Fibroblast of the conjunctiva (primary cell): Measurements from ENCODE around the gene CDK18.
"Not testable (repeated sequence)": the region's sequence is repeated elsewhere in the genome, so short reads cannot be mapped to it uniquely, and the experiment has no call there.

Experiments
- DNase-seq: peaks from one replicate; pipeline ENCODE4 v3.0.0-alpha.2; 2010; ENCODE audit warnings: low read depth

CDK18 gene

GRCh38 chr1:205504311-205505075 lies at the start of gene CDK18:
TSS of gene CDK18 (plus strand) at chr1:205504669. CDS start at chr1:205523168, 18,499 bp downstream.
- DNase-seq, result no peak

DNA sequence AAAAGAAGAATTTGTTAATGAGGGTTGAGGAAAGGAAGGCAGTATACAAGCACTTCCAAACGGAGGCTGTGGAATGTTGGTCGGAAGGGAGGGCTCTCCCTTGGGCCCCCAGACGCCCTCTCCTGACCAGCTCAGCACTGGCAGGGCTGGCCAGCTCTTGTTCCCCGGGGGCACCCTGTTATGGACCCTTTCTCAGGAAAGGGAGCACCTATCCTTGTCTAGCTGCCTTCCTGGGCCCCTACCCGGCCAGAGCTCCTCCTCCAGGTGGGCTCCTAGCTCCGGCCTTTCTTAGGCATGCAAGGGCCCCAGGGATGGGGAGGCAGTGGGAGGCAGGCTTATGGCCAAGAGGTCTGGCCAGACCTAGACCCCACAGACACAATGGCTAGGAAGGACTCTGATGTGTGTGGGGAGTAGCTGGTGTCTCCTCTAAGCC lies 49.5 kb upstream of the CDK18 start:
- no peak for DNase-seq

GRCh38 chr1:205455581-205456382 lies 48.7 kb upstream of the CDK18 start, which contains the start of gene BLACAT1:
TSS of gene BLACAT1 (minus strand) at chr1:205456045.
- DNase-seq, result no peak

DNA sequence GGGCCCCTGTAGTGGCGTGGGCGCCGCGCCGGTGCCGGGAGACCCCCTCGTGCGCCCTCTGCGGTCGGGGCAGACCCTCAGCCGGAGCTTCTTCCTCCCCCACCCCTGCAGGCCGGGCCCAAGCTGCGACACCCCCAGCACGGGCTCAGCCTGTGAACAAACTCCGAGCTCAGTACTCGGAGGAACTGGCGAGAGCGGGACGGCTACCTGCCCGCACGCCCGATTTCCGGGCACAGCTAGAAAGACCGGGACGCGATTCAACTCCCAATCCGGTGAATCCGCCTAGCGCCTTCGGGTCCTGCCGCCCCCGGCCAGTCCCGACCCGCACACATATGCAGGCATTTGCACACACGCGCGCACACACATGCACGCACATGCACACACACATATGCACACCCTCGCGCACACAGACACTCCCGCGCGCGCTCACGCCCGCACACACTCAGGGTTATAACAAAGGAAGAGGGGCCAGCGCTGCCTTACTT lies 48.0 kb upstream of the CDK18 start:
- no peak for DNase-seq

GRCh38 chr1:205456868-205457745 lies 47.4 kb upstream of the CDK18 start:
- DNase-seq, result no peak

- DNase-seq, result peak; percentile 9
Measured at GRCh38 chr1:205458777-205459566, 45.5 kb upstream of the CDK18 start.

DNA sequence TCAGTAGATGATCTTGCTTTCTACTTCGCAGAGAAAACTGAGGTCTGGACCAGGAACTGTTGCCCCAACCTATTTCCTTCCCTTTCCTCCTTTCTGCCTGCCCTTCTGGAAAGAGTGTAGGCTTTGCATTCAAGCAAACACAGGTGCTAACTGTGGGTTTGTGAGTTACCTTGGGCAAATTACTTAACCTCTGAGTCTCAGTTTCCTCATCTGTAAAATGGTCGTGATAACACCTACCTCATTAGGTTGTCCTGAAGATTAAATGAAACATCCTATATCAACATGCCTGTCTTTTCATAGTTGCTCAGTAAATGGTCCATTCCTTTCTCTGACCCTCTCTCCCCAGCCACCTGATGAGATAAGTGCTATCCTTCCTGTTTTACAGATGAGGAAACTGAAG lies 39.1 kb upstream of the CDK18 start:
- DNase-seq, result no peak

DNA sequence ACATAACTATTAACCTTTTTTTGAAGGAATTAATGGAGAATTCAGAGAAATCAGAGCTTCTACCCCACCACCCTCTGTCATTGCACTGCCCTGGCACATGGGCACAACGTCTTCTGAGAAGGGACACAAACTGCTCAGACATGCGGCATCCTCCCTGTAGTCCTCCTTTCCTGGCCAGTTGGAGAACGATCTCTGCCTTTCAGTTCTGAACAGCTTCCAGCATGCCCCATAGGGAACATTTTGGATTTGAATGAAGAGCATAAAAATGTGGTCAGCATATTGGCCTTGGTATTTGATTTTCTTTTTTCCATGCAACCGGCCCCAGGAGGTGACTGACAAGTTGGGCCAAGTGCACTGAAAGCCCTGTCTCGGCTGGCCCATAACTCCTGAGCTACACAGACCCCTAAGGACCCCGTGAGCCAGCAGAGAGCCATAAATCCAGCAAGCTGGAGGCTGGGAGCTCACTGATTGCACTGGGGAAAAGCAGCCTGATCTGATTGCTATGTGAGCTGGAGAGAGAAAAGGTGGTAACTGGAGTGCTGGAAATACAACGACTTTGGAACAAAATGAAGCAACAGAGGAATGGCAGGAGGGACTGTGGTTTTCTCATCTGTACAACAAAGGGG lies 37.8 kb upstream of the CDK18 start:
- DNase-seq, result no peak

DNA sequence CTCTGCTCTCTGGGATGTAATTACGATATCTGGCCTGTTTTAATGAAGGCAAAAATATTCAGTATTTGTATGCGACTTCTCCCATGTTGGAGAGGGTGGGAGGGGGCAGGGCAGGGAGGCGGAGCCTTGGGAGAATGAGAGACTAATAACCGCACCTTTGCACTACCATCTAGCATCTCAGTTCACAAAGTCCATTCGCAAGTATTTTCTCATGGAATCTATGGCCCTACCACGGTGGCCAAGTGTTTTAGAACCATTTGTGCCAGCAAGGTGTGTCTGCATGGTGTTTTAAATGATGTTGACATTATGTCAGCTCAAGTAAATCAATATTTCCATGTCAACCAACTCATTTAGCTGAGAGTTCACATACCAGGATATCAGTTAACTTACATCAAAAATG lies 34.3 kb upstream of the CDK18 start:
- no peak for DNase-seq

DNA sequence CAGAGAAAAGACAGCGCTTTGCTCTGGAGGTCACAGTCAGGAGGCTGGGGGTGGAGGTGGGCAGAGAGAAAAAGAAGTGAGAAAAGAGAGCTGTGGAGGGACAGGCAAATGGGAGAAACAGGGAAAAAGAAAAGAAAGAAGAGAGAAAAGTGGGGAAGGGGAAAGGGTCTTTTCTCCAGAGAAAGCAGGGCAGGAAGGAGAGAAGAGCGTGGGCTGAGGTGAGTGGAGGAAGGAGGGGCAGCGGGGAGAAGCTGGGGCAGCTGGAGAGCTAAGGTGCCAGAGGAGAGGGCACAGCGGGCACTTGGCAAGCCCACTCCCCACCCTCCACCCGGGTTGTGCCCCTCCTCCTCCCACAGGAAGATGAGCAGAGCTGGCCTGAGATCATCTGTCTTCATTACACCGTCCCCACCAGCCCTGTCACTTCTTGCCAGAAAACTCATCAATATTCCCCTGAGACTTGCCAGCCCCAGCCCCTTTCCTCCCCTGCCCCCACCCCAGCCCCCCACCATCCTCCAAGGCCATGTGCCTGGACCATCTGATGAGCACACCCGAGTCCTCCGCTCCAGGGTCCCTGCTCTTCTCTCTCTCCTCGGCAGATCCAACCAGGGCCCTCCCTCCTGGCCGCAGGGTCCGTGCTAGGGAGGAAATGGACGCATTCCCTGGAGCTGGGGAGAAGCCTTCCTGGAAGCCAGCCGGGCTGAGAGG lies 31.6 kb upstream of the CDK18 start:
- DNase-seq, result no peak

- no peak for DNase-seq
Measured at GRCh38 chr1:205473475-205473874, 31.0 kb upstream of the CDK18 start.

- DNase-seq, result no peak
Measured at GRCh38 chr1:205473966-205474365, 30.5 kb upstream of the CDK18 start.

DNA sequence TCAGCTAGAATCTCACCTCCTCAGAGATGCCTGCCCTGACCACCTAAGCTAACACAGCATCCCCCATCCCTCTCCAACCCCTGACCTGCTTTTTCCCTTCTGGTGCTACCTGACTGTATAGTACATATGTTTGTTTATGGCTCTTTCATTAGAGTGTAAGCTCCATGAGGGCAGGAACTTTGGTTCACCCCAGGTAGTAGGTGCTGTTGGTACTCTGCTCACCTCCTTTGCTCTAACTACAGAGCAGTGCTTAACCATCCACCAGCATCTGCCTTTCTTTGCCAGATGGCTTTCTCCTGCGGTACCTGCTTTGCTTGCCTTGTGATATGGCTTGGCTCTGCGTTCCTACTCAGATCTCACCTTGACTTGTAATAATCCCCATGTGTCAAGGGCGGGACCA lies 29.9 kb upstream of the CDK18 start:
- no peak for DNase-seq

DNA sequence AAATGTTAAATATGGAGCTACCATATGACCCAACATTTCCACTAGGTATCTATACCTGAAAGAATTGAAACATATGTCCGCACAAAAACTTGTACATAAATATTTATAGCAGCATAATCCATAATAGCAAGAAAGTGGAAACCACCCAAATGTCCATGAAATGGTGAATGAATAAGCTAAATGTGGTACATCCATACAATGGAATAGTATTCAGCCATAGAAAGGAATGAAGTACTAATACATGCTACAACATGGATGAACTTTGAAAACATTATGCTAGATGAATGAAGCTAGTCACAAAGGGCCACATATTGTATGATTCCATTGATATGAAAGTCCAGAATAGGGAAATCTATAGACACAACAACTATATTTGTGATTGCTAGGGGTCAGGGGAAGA lies 28.6 kb upstream of the CDK18 start:
- DNase-seq, result no peak

DNA sequence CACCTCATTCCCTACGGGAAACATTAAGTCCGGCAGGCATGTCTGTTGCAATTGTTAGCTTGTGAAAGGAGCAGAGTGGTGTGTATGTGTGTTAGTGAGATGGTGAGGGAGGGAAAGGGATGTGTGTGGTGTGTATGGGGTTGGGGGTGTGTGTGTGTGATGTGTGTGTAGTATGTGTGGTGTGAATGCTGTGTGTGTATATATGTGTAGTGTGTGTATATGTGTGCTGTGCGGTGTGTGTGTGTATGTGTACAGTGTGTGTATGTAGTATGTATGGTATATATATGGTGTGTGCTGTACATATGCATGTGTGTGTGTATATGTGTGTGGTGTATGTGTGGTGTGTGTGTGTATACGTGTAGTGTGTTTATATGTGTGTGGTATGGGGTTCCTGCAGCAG lies 27.8 kb upstream of the CDK18 start:
- DNase-seq, result no peak

GRCh38 chr1:205477121-205477758 lies 27.2 kb upstream of the CDK18 start:
- DNase-seq, result no peak

GRCh38 chr1:205477759-205478247 lies 26.7 kb upstream of the CDK18 start:
- peak; percentile 47 for DNase-seq

GRCh38 chr1:205478985-205479384 lies 25.5 kb upstream of the CDK18 start:
- not testable (repeated sequence) for DNase-seq

GRCh38 chr1:205480349-205480985 lies 24.0 kb upstream of the CDK18 start:
- DNase-seq, result no peak
